Stimulated activated CD4-positive, alpha-beta T cell treated with anti-CD3 and anti-CD28 coated beads, Interleukin-12 subunit alpha, Interleukin-12 subunit beta, amount 100 ng/mL, for 48 hours (primary cell): ENCODE results near the gene ZNF692.
"Not testable (repeated sequence)": the region's sequence is repeated elsewhere in the genome, so short reads cannot be mapped to it uniquely, and the experiment has no call there.

ENCODE experiments used
- DNase-seq, 3 donors: peaks; one replicate each; pipeline ENCODE4 v3.0.0-alpha.2; 2020; ENCODE audit warnings: low read depth in 2 of 3, low spot score in 1 of 3

Gene ZNF692

GRCh38 chr1:248850124-248850523 lies 8.8 kb downstream of the ZNF692 start:
- DNase-seq: no peak

- DNase-seq: no peak
These were observed 9.2 kb downstream of the ZNF692 start for GRCh38 chr1:248849637-248850036.

- DNase-seq: no peak
These were observed 9.7 kb downstream of the ZNF692 start for GRCh38 chr1:248849152-248849551.

- DNase-seq: no peak
These were observed 10.3 kb downstream of the ZNF692 start for GRCh38 chr1:248848602-248849001.

GRCh38 chr1:248847956-248848561 lies 10.8 kb downstream of the ZNF692 start:
- no peak for DNase-seq

GRCh38 chr1:248847181-248847955 lies 11.5 kb downstream of the ZNF692 start:
- DNase-seq: no peak

- DNase-seq: no peak
These were observed 14.4 kb downstream of the ZNF692 start for GRCh38 chr1:248844526-248844925.

- DNase-seq: no peak
These were observed 15.2 kb downstream of the ZNF692 start for GRCh38 chr1:248843687-248844086.

- no peak for DNase-seq
These were observed 16.0 kb downstream of the ZNF692 start for GRCh38 chr1:248842781-248843331.

- no peak for DNase-seq
These were observed 17.0 kb downstream of the ZNF692 start for GRCh38 chr1:248841702-248842395.

- no peak for DNase-seq
These were observed 17.9 kb downstream of the ZNF692 start for GRCh38 chr1:248840946-248841345.

- no peak for DNase-seq
These were observed 19.7 kb downstream of the ZNF692 start for GRCh38 chr1:248839168-248839555.

- peak; percentile 72 to 75 (median 72) for DNase-seq
These were observed 20.3 kb downstream of the ZNF692 start for GRCh38 chr1:248838357-248839167.

GRCh38 chr1:248837781-248838356 lies 21.0 kb downstream of the ZNF692 start, which contains the start of gene ZNF672:
Gene ZNF672 (plus strand): TSS chr1:248838224. CDS start chr1:248847275, 9,051 bp downstream.
- DNase-seq: peak; percentile 87 to 94 (median 87)

- no peak for DNase-seq
These were observed 21.7 kb downstream of the ZNF692 start for GRCh38 chr1:248837045-248837780.

GRCh38 chr1:248834343-248834940 lies 24.4 kb downstream of the ZNF692 start:
- no peak for DNase-seq

- no peak for DNase-seq
These were observed 27.0 kb downstream of the ZNF692 start for GRCh38 chr1:248831842-248832241.

- not testable (repeated sequence) for DNase-seq
These were observed 28.2 kb downstream of the ZNF692 start for GRCh38 chr1:248830718-248831017.

- no peak for DNase-seq
These were observed 30.0 kb downstream of the ZNF692 start for GRCh38 chr1:248828845-248829244.
